HepG2 (cell line): Measurements from ENCODE around the gene SCRT2. TPM values are rescaled to one million over a fixed set of nuclear protein-coding genes. Genes with fewer than 3 reads are reported as not detected.

Experiments
- ATAC-seq: fragments of 200-7000 bp; cut with Tn5 transposase; 3 replicates; pipeline ENCODE4 v1.9.1; 2020; ENCODE audit warnings: mild to moderate bottlenecking, moderate library complexity
- BruUV-seq: library from RNA; stranded (reverse); fragments of 400-500 nt; replicated peaks from 2 replicates; lab custom pipeline; 2021; lab: Mats Ljungman, UMichigan
- CTCF ChIA-PET: fragments of 300-600 bp; formaldehyde crosslinking; extraction: SDS; loops from one replicate; lab custom pipeline; 2021; ENCODE audit warnings: low total read pairs, inconsistent platforms, low intra/inter-chr PET ratio; lab: Yijun Ruan, JAX
- POLR2A ChIA-PET: fragments of 350-600 bp; sonication (Branson Sonifier 250); formaldehyde crosslinking; loops from one replicate; lab custom pipeline; 2020; ENCODE audit warnings: antibody characterized with exemption, inconsistent platforms; lab: Yijun Ruan, JAX
- DNase-seq: peaks from one replicate; pipeline ENCODE4 v3.0.0-alpha.2; 2015; ENCODE audit warnings: low spot score
- FAIRE-seq: peaks from 3 replicates; lab custom pipeline; 2011; peaks lifted over from hg19 to GRCh38; lab: Jason Lieb, UNC
- H2AFZ ChIP-seq: one replicate; pipeline ENCODE4 v1.6.1; 2011; ENCODE audit warnings: low read length, inconsistent platforms
- H3K27ac ChIP-seq: fragments of 300-600 bp; 3 replicates; pipeline ENCODE4 v1.8.0; 2011; ENCODE audit warnings: mixed run types, mild to moderate bottlenecking, mixed read lengths, low read length, inconsistent platforms; ENCODE audit not compliant: insufficient read depth; ENCODE audit errors: extremely low read length
- H3K27me3 ChIP-seq, 2 experiments: fragments of 200-600 bp in 1 of 2; 2 replicates in 1 of 2; 3 replicates in 1 of 2; pipeline versions ENCODE4 v1.6.0 to v1.8.0; 2011; ENCODE audit warnings: low read length in 2 of 2, mild to moderate bottlenecking in 2 of 2, moderate library complexity in 2 of 2, inconsistent platforms in 1 of 2; ENCODE audit not compliant: insufficient read depth in 2 of 2, control insufficient read depth in 1 of 2
- H3K36me3 ChIP-seq, 2 experiments: fragments of 200-600 bp in 1 of 2; replicated peaks in 1 of 2; 2 replicates in 1 of 2; 3 replicates in 1 of 2; pipeline versions ENCODE4 v1.5.1 to v1.8.0; 2011; ENCODE audit warnings: low read length in 2 of 2, inconsistent platforms in 1 of 2; ENCODE audit not compliant: insufficient read depth in 2 of 2, control insufficient read depth in 1 of 2
- H3K4me1 ChIP-seq: 2 replicates; pipeline ENCODE4 v1.5.1; 2012; ENCODE audit warnings: low read length, inconsistent platforms; ENCODE audit not compliant: insufficient read depth
- H3K4me2 ChIP-seq: 2 replicates; pipeline ENCODE4 v1.6.0; 2011; ENCODE audit warnings: low read depth, low read length, inconsistent platforms
- H3K4me3 ChIP-seq, 3 experiments: fragments of 200-600 bp in 1 of 3; sonication (generic), shearing (Covaris generic) in 1 of 3; replicated peaks in 1 of 3; 2 replicates each; pipeline ENCODE4 v1.5.1; 2011 to 2016; ENCODE audit warnings: low read length in 3 of 3, inconsistent platforms in 2 of 3, low read depth in 2 of 3, mild to moderate bottlenecking in 2 of 3, control low read depth in 1 of 3, mixed read lengths in 1 of 3; ENCODE audit not compliant: insufficient read depth in 1 of 3
- H3K79me2 ChIP-seq: one replicate; pipeline ENCODE4 v1.6.1; 2011; ENCODE audit warnings: low read length, inconsistent platforms; ENCODE audit not compliant: insufficient read depth
- H3K9ac ChIP-seq: 2 replicates; pipeline ENCODE4 v1.6.0; 2011; ENCODE audit warnings: mild to moderate bottlenecking, low read depth, low read length, inconsistent platforms; ENCODE audit not compliant: insufficient read depth
- H3K9me3 ChIP-seq: 2 replicates; pipeline ENCODE4 v1.5.1; 2012; ENCODE audit warnings: mild to moderate bottlenecking, low read length
- H4K20me1 ChIP-seq: 2 replicates; pipeline ENCODE4 v1.6.0; 2011; ENCODE audit warnings: inconsistent platforms, mild to moderate bottlenecking, low read length, moderate library complexity; ENCODE audit not compliant: insufficient read depth
- ARNTL ChIP-seq: sonication (generic); formaldehyde crosslinking; IDR thresholded peaks from 2 replicates; pipeline ENCODE4 v1.4.0; 2020; ENCODE audit warnings: mild to moderate bottlenecking, missing genetic modification reagents
- ATF5 ChIP-seq: sonication (generic); formaldehyde crosslinking; IDR thresholded peaks from 2 replicates; pipeline ENCODE4 v1.4.0; 2020; ENCODE audit warnings: mild to moderate bottlenecking, low read depth, missing genetic modification reagents
- BCL6 ChIP-seq: IDR thresholded peaks from 2 replicates; pipeline ENCODE4 v1.6.1; 2016; ENCODE audit warnings: missing genetic modification reagents, missing compliant biosample characterization
- FOXJ3 ChIP-seq: sonication (generic); formaldehyde crosslinking; IDR thresholded peaks from 2 replicates; pipeline ENCODE4 v1.4.0; 2020; ENCODE audit warnings: missing genetic modification reagents, mild to moderate bottlenecking, borderline replicate concordance
- PBX3 ChIP-seq: sonication (generic); formaldehyde crosslinking; IDR thresholded peaks from 2 replicates; pipeline ENCODE4 v1.8.1; 2023; ENCODE audit warnings: missing genetic modification reagents, inconsistent platforms, borderline replicate concordance
- POGZ ChIP-seq: sonication (generic); formaldehyde crosslinking; IDR thresholded peaks from 2 replicates; pipeline ENCODE4 v1.4.0; 2020; ENCODE audit warnings: mild to moderate bottlenecking, missing genetic modification reagents
- SP5 ChIP-seq: IDR thresholded peaks from 2 replicates; pipeline ENCODE4 v1.6.1; 2016; ENCODE audit warnings: low read depth, borderline replicate concordance
- SUZ12 ChIP-seq: fragments of 150-350 bp; IDR thresholded peaks from 2 replicates; pipeline ENCODE4 v1.6.1; 2014; ENCODE audit warnings: low read depth, low read length
- WGBS: methylation state at CpG from one replicate; pipeline ENCODE4 v1.1.6; 2017; ENCODE audit warnings: low lambda C conversion rate; 5-methylcytosine and 5-hydroxymethylcytosine counted together
- in situ Hi-C: cut with HindIII; loops from 2 replicates; pipeline ENCODE4 v1.10.0; 2017; ENCODE audit warnings: low pct_unique_long_range_greater_than_20kb; ENCODE audit not compliant: extremely low pct_ligation_motif_present
- intact Hi-C: fragments of 100-400 bp; cut with micrococcal nuclease; formaldehyde crosslinking; loops from one replicate; pipeline ENCODE4 v1.10.0; 2022; ENCODE audit not compliant: unreplicated experiment
- polyA plus RNA-seq, 8 experiments: library from polyadenylated mRNA; depleted of rRNA in 3 of 8; stranded (reverse) in 7 of 8; unstranded in 1 of 8; fragments of >200 nt; fragmentation: Illumina TruSeq in 4 of 8; extraction: Trizol in 4 of 8; gene quantifications; 2 replicates each; pipeline versions ENCODE4 v1.2.1 to v1.2.3, GENCODE V29; 2011 to 2016; ENCODE audit warnings: low read depth in 4 of 8, missing spikeins in 1 of 8, mixed read lengths in 1 of 8; ENCODE audit not compliant: insufficient read depth in 1 of 8
- total RNA-seq, 5 experiments: library from RNA; depleted of rRNA; stranded (reverse); fragments of >200 nt; fragmentation: Illumina TruSeq; extraction: Trizol; gene quantifications; 2 replicates each; pipeline ENCODE4 v1.2.3, GENCODE V29; 2016; ENCODE audit warnings: low read depth in 1 of 5

Gene SCRT2
- total and polyA plus RNA-seq, 2 of the 13 experiments (the other 11 are each of a cell fraction or from before 2014, with no cell fraction given), result not detected

GRCh38 chr20:635893-636338 is 39.7 kb downstream of the SCRT2 start:
- Histone ChIP-seq H3K27me3 (peaks cover 14 to 51% of the 10 kb centered on the region in 2 experiments), H2AFZ (no peak overlapping the region), H3K9ac (no peak overlapping the region), H3K36me3 (no peaks in the 10 kb centered on the region), H3K4me3 (no peak overlapping the region), H3K9me3 (no peaks in the 10 kb centered on the region)
- DNase-seq (no peak), FAIRE-seq (no peak)
- TF ChIP-seq SUZ12, result no peak
- no peak for TF ChIP-seq POGZ (CRISPR knock-in tag)
- no peak for TF ChIP-seq ATF5 (CRISPR knock-in tag)
- TF ChIP-seq SP5 (CRISPR knock-in tag), result no peak
- TF ChIP-seq BCL6, result no peak
- no peak for TF ChIP-seq FOXJ3
- TF ChIP-seq PBX3, result no peak
- TF ChIP-seq ARNTL (CRISPR knock-in tag), result no peak
- TF ChIP-seq, all 625 proteins: peak for 0
- in situ Hi-C loops, result no loop called here
- H4K20me1 ChIP-seq, result no peaks in the 10 kb centered on the region
- no peak overlapping the region for H3K27ac ChIP-seq
- 12% methylated on average over 7 of the region's 7 CpGs for WGBS
- no peaks in the 10 kb centered on the region for H3K79me2 ChIP-seq
- BruUV-seq, result no TSS peak
- no peak for ATAC-seq
- ChIA-PET CTCF (no interaction called here), POLR2A (interaction anchor here (0.6 kb wide), 1 partner anchor 13 kb away, joined by 3 read pairs; no protein-coding TSS in a partner anchor)
- H3K4me1 ChIP-seq, result peaks cover 8% of the 10 kb centered on the region
- intact Hi-C loops, result no loop called here
- no peak overlapping the region for H3K4me2 ChIP-seq
